OCI-LY1 (cell line): ENCODE results near the gene DTL.

Source experiments
- CTCF ChIP-seq: fragments of 200-600 bp; sonication (generic), shearing (Covaris generic); IDR thresholded peaks from 2 replicates; pipeline ENCODE4 v1.5.1; 2017; ENCODE audit warnings: mild to moderate bottlenecking, antibody characterized with exemption, low read length, moderate library complexity, mixed read lengths
- EZH2 ChIP-seq: fragments of 200-600 bp; sonication (generic), shearing (Covaris generic); IDR thresholded peaks from 2 replicates; pipeline ENCODE4 v1.8.0; 2017; ENCODE audit warnings: borderline replicate concordance, mixed run types, mild to moderate bottlenecking, antibody characterized with exemption, low read length, moderate library complexity, mixed read lengths

- TF ChIP-seq CTCF = peak; percentile 85
- TF ChIP-seq EZH2 = no peak
Observed at GRCh38 chr1:212070720-212071302, 35.3 kb downstream of the DTL start.
